Fibroblast of villous mesenchyme (primary cell): Measurements from ENCODE around the gene AAGAB. TPM values are rescaled to one million over a fixed set of nuclear protein-coding genes. Genes with fewer than 3 reads are reported as not detected.

Experiments
- DNase-seq: peaks from one replicate; pipeline ENCODE4 v3.0.0-alpha.2; 2010; ENCODE audit warnings: low read depth
- H3K4me3 ChIP-seq: 2 replicates; pipeline ENCODE4 v1.5.1; 2011; ENCODE audit warnings: low read depth, mild to moderate bottlenecking, low read length
- CTCF ChIP-seq: IDR thresholded peaks from 2 replicates; pipeline ENCODE4 v1.5.1; 2012; ENCODE audit warnings: low read depth, mild to moderate bottlenecking, low read length; ENCODE audit not compliant: insufficient read depth
- total RNA-seq: library from RNA; depleted of rRNA; stranded (reverse); fragments of >200 nt; gene quantifications from 2 replicates; pipeline ENCODE4 v1.2.3, GENCODE V29; 2012

Gene AAGAB
- total RNA-seq, 1 donor = 50.1 TPM

GRCh38 chr15:67190326-67190725, 64.1 kb downstream of the AAGAB start:
- H3K4me3 ChIP-seq = no peak overlapping the region
- no peak for TF ChIP-seq CTCF
- DNase-seq = no peak

- no peak overlapping the region for H3K4me3 ChIP-seq
- no peak for DNase-seq
- TF ChIP-seq CTCF = no peak
Observed at GRCh38 chr15:67189326-67190051, 65.0 kb downstream of the AAGAB start.

- no peak overlapping the region for H3K4me3 ChIP-seq
- peak; percentile 90 for DNase-seq
- TF ChIP-seq CTCF = no peak
Observed at GRCh38 chr15:67188551-67189218, 65.8 kb downstream of the AAGAB start.

GRCh38 chr15:67187351-67187854, 67.1 kb downstream of the AAGAB start:
- no peak overlapping the region for H3K4me3 ChIP-seq
- TF ChIP-seq CTCF = no peak
- DNase-seq = no peak

- no peak for DNase-seq
- H3K4me3 ChIP-seq = no peak overlapping the region
- no peak for TF ChIP-seq CTCF
Observed at GRCh38 chr15:67186688-67187087, 67.8 kb downstream of the AAGAB start.

GRCh38 chr15:67186226-67186649, 68.2 kb downstream of the AAGAB start:
- no peak for TF ChIP-seq CTCF
- no peak overlapping the region for H3K4me3 ChIP-seq
- no peak for DNase-seq
